Tibial artery (tissue), 4 donors: ENCODE results near the gene ADM2.

Experiments
- DNase-seq, 2 donors: peaks; one replicate each; pipeline ENCODE4 v3.0.0-alpha.2; 2019
- H3K27ac ChIP-seq, 2 donors: fragments of 200-600 bp; sonication (generic) in 1 of 2; 1 replicate in 1 of 2; 2 replicates in 1 of 2; pipeline ENCODE4 v1.5.1; 2018 to 2019; ENCODE audit warnings: mild to moderate bottlenecking in 1 of 2
- H3K27me3 ChIP-seq, 2 donors: fragments of 200-600 bp; sonication (generic) in 1 of 2; one replicate each; pipeline versions ENCODE4 v1.5.1 to v1.6.0; 2016 to 2019
- H3K36me3 ChIP-seq, 3 donors: fragments of 200-600 bp; sonication (generic) in 2 of 3; one replicate each; pipeline ENCODE4 v1.5.1; 2016 to 2019; ENCODE audit warnings: mild to moderate bottlenecking in 2 of 3
- H3K4me1 ChIP-seq, 4 donors: fragments of 200-600 bp; sonication (generic) in 2 of 4; 1 replicate in 3 of 4; 2 replicates in 1 of 4; pipeline ENCODE4 v1.5.1; 2016 to 2019
- H3K4me3 ChIP-seq, 2 donors: fragments of 200-600 bp; sonication (generic) in 1 of 2; 1 replicate in 1 of 2; 2 replicates in 1 of 2; pipeline ENCODE4 v1.5.1; 2018 to 2019; ENCODE audit warnings: mild to moderate bottlenecking in 2 of 2
- H3K9me3 ChIP-seq, 3 donors: fragments of 200-600 bp; sonication (generic) in 1 of 3; one replicate each; pipeline ENCODE4 v1.5.1; 2016 to 2019
- intact Hi-C: fragments of 100-400 bp; cut with DNase I; formaldehyde crosslinking; loops from one replicate; pipeline ENCODE4 v1.15.0; 2023; ENCODE audit warnings: low total_unique reads
- TF ChIP-seq, protein P1 (sequence below), 2 experiments: fragments of 200-600 bp in 1 of 2; fragments of 450-650 bp in 1 of 2; IDR thresholded peaks; one replicate each; pipeline ENCODE4 v1.5.1; 2017 to 2019; ENCODE audit warnings: antibody characterized with exemption in 2 of 2, mild to moderate bottlenecking in 1 of 2, moderate library complexity in 1 of 2

ADM2 gene

DNA sequence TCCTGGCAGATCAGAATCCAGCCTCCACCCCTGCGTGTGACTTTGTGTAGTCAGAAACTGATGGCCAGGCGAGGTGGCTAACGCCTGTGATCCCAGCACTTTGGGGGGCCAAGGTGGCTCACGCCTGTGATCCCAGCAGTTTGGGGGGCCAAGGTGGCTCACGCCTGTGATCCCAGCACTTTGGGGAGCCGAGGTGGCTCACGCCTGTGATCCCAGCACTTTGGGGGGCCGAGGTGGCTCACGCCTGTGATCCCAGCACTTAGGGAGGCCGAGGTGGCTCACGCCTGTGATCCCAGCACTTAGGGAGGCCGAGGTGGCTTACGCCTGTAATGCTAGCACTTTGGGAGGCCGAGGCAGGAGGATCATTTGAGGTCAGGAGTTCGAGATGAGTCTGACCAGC, 31.8 kb downstream of the ADM2 start:
- Histone ChIP-seq H3K4me3 (no peak overlapping the region), H3K27ac (no peak overlapping the region), H3K27me3 (no peaks in the 10 kb centered on the region), H3K4me1 (peaks cover 0 to 17% (median 5%) of the 10 kb centered on the region in 4 donors), H3K36me3 (peaks cover 13 to 34% (median 18%) of the 10 kb centered on the region in 3 donors), H3K9me3 (no peaks in the 10 kb centered on the region)
- intact Hi-C loops: no loop called here
- no peak for DNase-seq
- TF ChIP-seq, protein P1, sequence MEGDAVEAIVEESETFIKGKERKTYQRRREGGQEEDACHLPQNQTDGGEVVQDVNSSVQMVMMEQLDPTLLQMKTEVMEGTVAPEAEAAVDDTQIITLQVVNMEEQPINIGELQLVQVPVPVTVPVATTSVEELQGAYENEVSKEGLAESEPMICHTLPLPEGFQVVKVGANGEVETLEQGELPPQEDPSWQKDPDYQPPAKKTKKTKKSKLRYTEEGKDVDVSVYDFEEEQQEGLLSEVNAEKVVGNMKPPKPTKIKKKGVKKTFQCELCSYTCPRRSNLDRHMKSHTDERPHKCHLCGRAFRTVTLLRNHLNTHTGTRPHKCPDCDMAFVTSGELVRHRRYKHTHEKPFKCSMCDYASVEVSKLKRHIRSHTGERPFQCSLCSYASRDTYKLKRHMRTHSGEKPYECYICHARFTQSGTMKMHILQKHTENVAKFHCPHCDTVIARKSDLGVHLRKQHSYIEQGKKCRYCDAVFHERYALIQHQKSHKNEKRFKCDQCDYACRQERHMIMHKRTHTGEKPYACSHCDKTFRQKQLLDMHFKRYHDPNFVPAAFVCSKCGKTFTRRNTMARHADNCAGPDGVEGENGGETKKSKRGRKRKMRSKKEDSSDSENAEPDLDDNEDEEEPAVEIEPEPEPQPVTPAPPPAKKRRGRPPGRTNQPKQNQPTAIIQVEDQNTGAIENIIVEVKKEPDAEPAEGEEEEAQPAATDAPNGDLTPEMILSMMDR (IDR thresholded peaks at IDR 0.05): no peak

DNA sequence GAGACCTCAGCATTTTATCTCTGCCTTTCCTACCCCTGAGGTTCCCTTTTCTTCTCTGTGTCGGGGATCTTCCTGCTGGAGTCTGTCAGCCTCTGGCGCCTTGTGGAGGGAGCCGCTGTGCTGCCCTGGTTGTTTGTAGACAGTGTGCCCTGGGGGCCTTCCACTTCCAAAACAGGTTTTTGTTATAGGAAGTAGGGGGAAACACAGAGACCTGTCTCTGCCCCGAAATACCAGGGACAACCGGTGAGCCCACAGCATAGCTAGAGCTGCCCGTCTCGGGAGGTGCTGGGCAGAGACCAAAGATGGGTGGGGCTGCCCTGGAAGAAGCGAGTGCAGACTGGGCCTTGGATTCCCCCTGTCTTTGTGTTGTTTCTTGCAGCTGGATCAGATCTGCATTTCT, 34.7 kb downstream of the ADM2 start:
- DNase-seq: no peak
- Histone ChIP-seq H3K9me3 (no peaks in the 10 kb centered on the region), H3K27me3 (no peaks in the 10 kb centered on the region), H3K4me1 (peaks cover 0 to 3% (median 0%) of the 10 kb centered on the region in 4 donors), H3K36me3 (peaks cover 29 to 54% (median 38%) of the 10 kb centered on the region in 3 donors), H3K4me3 (no peak overlapping the region), H3K27ac (no peak overlapping the region)
- intact Hi-C loops: no loop called here
- TF ChIP-seq, protein P1 (IDR thresholded peaks at IDR 0.05): no peak

- TF ChIP-seq, protein P1 (IDR thresholded peaks at IDR 0.05): no peak
- no peak overlapping the region for H3K27ac ChIP-seq
These were observed 35.5 kb downstream of the ADM2 start for GRCh38 chr22:50516891-50517290.

GRCh38 chr22:50517495-50518260, 36.3 kb downstream of the ADM2 start:
- Histone ChIP-seq H3K27me3 (no peaks in the 10 kb centered on the region), H3K9me3 (no peaks in the 10 kb centered on the region), H3K4me3 (no peak overlapping the region), H3K27ac (no peak overlapping the region), H3K36me3 (peaks cover 39 to 70% (median 53%) of the 10 kb centered on the region in 3 donors), H3K4me1 (peaks cover 0 to 3% (median 0%) of the 10 kb centered on the region in 4 donors)
- no peak for DNase-seq
- TF ChIP-seq, protein P1 (IDR thresholded peaks at IDR 0.05): no peak
- intact Hi-C loops: no loop called here

More at GRCh38 chr22:50516891-50517290, 35.5 kb downstream of the ADM2 start:
- no peak overlapping the region for H3K4me3 ChIP-seq
- intact Hi-C loops: no loop called here
- peak in 1 of 2 donors; percentile 48 for DNase-seq
- no peaks in the 10 kb centered on the region for H3K9me3 ChIP-seq
- H3K27me3 ChIP-seq: no peaks in the 10 kb centered on the region
- peaks cover 0 to 3% (median 0%) of the 10 kb centered on the region in 4 donors for H3K4me1 ChIP-seq
- H3K36me3 ChIP-seq: peaks cover 31 to 62% (median 45%) of the 10 kb centered on the region in 3 donors

GRCh38 chr22:50518606-50519005, 37.3 kb downstream of the ADM2 start:
- intact Hi-C loops: no loop called here
- H3K4me3 ChIP-seq: no peak overlapping the region
- no peak for DNase-seq
- peaks cover 46 to 79% (median 62%) of the 10 kb centered on the region in 3 donors for H3K36me3 ChIP-seq
- H3K4me1 ChIP-seq: no peaks in the 10 kb centered on the region
- no peaks in the 10 kb centered on the region for H3K27me3 ChIP-seq
- no peaks in the 10 kb centered on the region for H3K9me3 ChIP-seq
- TF ChIP-seq, protein P1 (IDR thresholded peaks at IDR 0.05): no peak
- H3K27ac ChIP-seq: no peak overlapping the region
